SK-N-SH (cell line): Measurements from ENCODE around the gene FBXO2. TPM values are rescaled to one million over a fixed set of nuclear protein-coding genes. Genes with fewer than 3 reads are reported as not detected.

Experiments used
- CTCF ChIA-PET: fragments of 300-600, 350-600 bp; formaldehyde crosslinking; extraction: SDS; loops from one replicate; lab custom pipeline; 2021; lab: Yijun Ruan, JAX
- POLR2A ChIA-PET: fragments of 350-600 bp; sonication (Branson Sonifier 250); formaldehyde crosslinking; extraction: SDS; loops from one replicate; lab custom pipeline; 2020; ENCODE audit warnings: antibody characterized with exemption, inconsistent platforms; lab: Yijun Ruan, JAX
- DNase-seq: peaks from one replicate; pipeline ENCODE4 v3.0.0; 2012
- H2AFZ ChIP-seq: fragments of 200-600 bp; sonication (generic); 2 replicates; pipeline ENCODE4 v1.8.1; 2016; ENCODE audit warnings: antibody characterized with exemption, mild to moderate bottlenecking, low read depth
- H3F3A ChIP-seq: fragments of 200-600 bp; sonication (generic); replicated peaks from 2 replicates; pipeline ENCODE3; 2016; ENCODE audit warnings: antibody characterized with exemption, mild to moderate bottlenecking; ENCODE audit not compliant: insufficient read depth
- H3K27ac ChIP-seq, 2 experiments: fragments of 200-500 bp in 1 of 2; fragments of 200-600 bp in 1 of 2; sonication (Bioruptor generic) in 1 of 2; sonication (generic), shearing (Covaris generic) in 1 of 2; 2 replicates each; pipeline versions ENCODE4 v1.5.1 to v1.6.1; 2014 to 2016; ENCODE audit warnings: low read depth in 2 of 2, inconsistent platforms in 1 of 2, low read length in 1 of 2, mild to moderate bottlenecking in 1 of 2, mixed read lengths in 1 of 2
- H3K27me3 ChIP-seq: fragments of 200-600 bp; sonication (generic), shearing (Covaris generic); 2 replicates; pipeline ENCODE4 v1.6.1; 2016; ENCODE audit warnings: mixed run types; ENCODE audit not compliant: insufficient read depth
- H3K36me3 ChIP-seq, 2 experiments: fragments of 200-500 bp in 1 of 2; fragments of 200-600 bp in 1 of 2; sonication (Bioruptor generic) in 1 of 2; sonication (generic) in 1 of 2; replicated peaks in 1 of 2; 2 replicates each; pipeline versions ENCODE3 to v1.5.1; 2014 to 2016; ENCODE audit warnings: low read length in 1 of 2, mild to moderate bottlenecking in 1 of 2; ENCODE audit not compliant: insufficient read depth in 2 of 2, control insufficient read depth in 1 of 2
- H3K4me1 ChIP-seq, 2 experiments: fragments of 200-500 bp in 1 of 2; fragments of 200-600 bp in 1 of 2; sonication (Bioruptor generic) in 1 of 2; sonication (generic), shearing (Covaris generic) in 1 of 2; 2 replicates each; pipeline versions ENCODE4 v1.5.1 to v1.6.1; 2014 to 2016; ENCODE audit warnings: low read depth in 1 of 2, low read length in 1 of 2, mixed run types in 1 of 2; ENCODE audit not compliant: insufficient read depth in 2 of 2, control insufficient read depth in 1 of 2
- H3K4me2 ChIP-seq: fragments of 200-600 bp; sonication (generic), shearing (Covaris generic); 2 replicates; pipeline ENCODE4 v1.6.1; 2017; ENCODE audit warnings: mixed run types
- H3K4me3 ChIP-seq, 2 experiments: fragments of 200-500 bp in 1 of 2; fragments of 200-600 bp in 1 of 2; sonication (Bioruptor generic) in 1 of 2; sonication (generic), shearing (Covaris generic) in 1 of 2; 2 replicates each; pipeline versions ENCODE4 v1.5.1 to v1.8.1; 2014 to 2016; ENCODE audit warnings: low read depth in 2 of 2, inconsistent platforms in 1 of 2, low read length in 1 of 2, mild to moderate bottlenecking in 1 of 2, mixed read lengths in 1 of 2, moderate library complexity in 1 of 2
- H3K79me2 ChIP-seq: fragments of 200-600 bp; sonication (generic); 2 replicates; pipeline ENCODE4 v1.8.1; 2017; ENCODE audit warnings: mild to moderate bottlenecking; ENCODE audit not compliant: insufficient read depth
- H3K9ac ChIP-seq: fragments of 200-600 bp; sonication (generic); 2 replicates; pipeline ENCODE4 v1.6.1; 2017; ENCODE audit warnings: mixed run types
- H3K9me2 ChIP-seq: fragments of 200-600 bp; sonication (generic); 2 replicates; pipeline ENCODE4 v1.6.1; 2017; ENCODE audit warnings: mixed run types
- H3K9me3 ChIP-seq: fragments of 200-600 bp; sonication (generic); 2 replicates; pipeline ENCODE4 v1.6.1; 2017; ENCODE audit warnings: mixed run types, mild to moderate bottlenecking, moderate library complexity
- H4K20me1 ChIP-seq: fragments of 200-600 bp; sonication (generic); 2 replicates; pipeline ENCODE4 v1.6.1; 2017; ENCODE audit warnings: mild to moderate bottlenecking, mixed run types; ENCODE audit not compliant: insufficient read depth
- CTCF ChIP-seq: fragments of 200-600 bp; sonication (generic); IDR thresholded peaks from 2 replicates; pipeline ENCODE4 v1.6.1; 2017; ENCODE audit warnings: antibody characterized with exemption, mild to moderate bottlenecking, moderate library complexity
- ELF1 ChIP-seq: IDR thresholded peaks from 2 replicates; pipeline ENCODE4 v1.4.0; 2012
- EP300 ChIP-seq, 2 experiments: IDR thresholded peaks; 2 replicates each; pipeline versions ENCODE4 v1.4.0 to v1.6.1; 2012; ENCODE audit warnings: borderline replicate concordance in 1 of 2, low read depth in 1 of 2, low read length in 1 of 2
- EZH2phosphoT487 ChIP-seq: fragments of 200-600 bp; sonication (generic); IDR thresholded peaks from 2 replicates; pipeline ENCODE4 v1.6.1; 2017; ENCODE audit warnings: low read depth, mixed run types, mild to moderate bottlenecking, antibody characterized with exemption, moderate library complexity, borderline replicate concordance
- FOXM1 ChIP-seq: IDR thresholded peaks from 2 replicates; pipeline ENCODE4 v1.4.0; 2012; ENCODE audit warnings: low read depth, mild to moderate bottlenecking
- MAX ChIP-seq: IDR thresholded peaks from 2 replicates; pipeline ENCODE4 v1.4.0; 2012; ENCODE audit warnings: low read depth
- MEF2A ChIP-seq: IDR thresholded peaks from 2 replicates; pipeline ENCODE4 v1.4.0; 2012; ENCODE audit warnings: low read depth, borderline replicate concordance
- MXI1 ChIP-seq: IDR thresholded peaks from 2 replicates; pipeline ENCODE4 v1.6.1; 2012; ENCODE audit warnings: mild to moderate bottlenecking, low read depth, low read length, improper control_type of control experiment
- NFIC ChIP-seq: IDR thresholded peaks from 2 replicates; pipeline ENCODE4 v1.4.0; 2012; ENCODE audit warnings: borderline replicate concordance
- NRF1 ChIP-seq: IDR thresholded peaks from 2 replicates; pipeline ENCODE4 v1.6.1; 2012; ENCODE audit warnings: low read depth, mild to moderate bottlenecking, low read length
- PBX3 ChIP-seq: IDR thresholded peaks from 2 replicates; pipeline ENCODE4; 2012
- POLR2AphosphoS5 ChIP-seq: IDR thresholded peaks from 2 replicates; pipeline ENCODE4 v1.6.1; 2012; ENCODE audit warnings: low read depth, low read length
- RAD21 ChIP-seq: IDR thresholded peaks from 2 replicates; pipeline ENCODE4 v1.6.1; 2012; ENCODE audit warnings: mild to moderate bottlenecking, low read length
- RXRA ChIP-seq: IDR thresholded peaks from 2 replicates; pipeline ENCODE4 v1.4.0; 2012; ENCODE audit warnings: low read depth, mild to moderate bottlenecking, borderline replicate concordance
- SMC3 ChIP-seq: IDR thresholded peaks from 2 replicates; pipeline ENCODE4 v1.6.1; 2012; ENCODE audit warnings: low read depth, low read length, improper control_type of control experiment
- TEAD4 ChIP-seq: IDR thresholded peaks from 2 replicates; pipeline ENCODE4 v1.4.0; 2012; ENCODE audit warnings: mild to moderate bottlenecking, borderline replicate concordance; ENCODE audit not compliant: insufficient read depth
- USF2 ChIP-seq: fragments of 150-350 bp; IDR thresholded peaks from 2 replicates; pipeline ENCODE4 v1.6.1; 2017; ENCODE audit warnings: antibody characterized with exemption, low read length, low read depth, borderline replicate concordance
- WGBS: methylation state at CpG from one replicate; pipeline ENCODE4 v1.1.6; 2017; ENCODE audit warnings: low lambda C conversion rate; 5-methylcytosine and 5-hydroxymethylcytosine counted together
- polyA plus RNA-seq, 3 experiments: library from polyadenylated mRNA; depleted of rRNA; stranded (reverse); fragments of >200 nt; gene quantifications; 2 replicates each; pipeline ENCODE4 v1.2.3, GENCODE V29; 2012

Gene FBXO2
- polyA plus RNA-seq, 1 of the 3 experiments (the other 2 are of a cell fraction), result 21.7 TPM

GRCh38 chr1:11645670-11646265 is 8.5 kb downstream of the FBXO2 start:
- ChIA-PET CTCF (interaction anchor here (0.6 to 9.9 kb wide), 88 partner anchors 8 to 616 kb away, joined by 3 to 205 read pairs (median 4); partner anchors contain the start of genes AGTRAP, DISP3, FBXO2 and FBXO6), POLR2A (interaction anchor here (0.7 to 1.6 kb wide), 4 partner anchors 167 to 383 kb away, joined by 3 to 8 read pairs (median 3); partner anchors contain the start of genes DISP3, MTOR and UBIAD1)
- H3K4me3 ChIP-seq, result no peak overlapping the region
- H3F3A ChIP-seq, result no peaks in the 10 kb centered on the region
- WGBS, result 22% methylated on average over 7 of the region's 8 CpGs
- no peak overlapping the region for H3K27ac ChIP-seq
- H3K9me2 ChIP-seq, result no peaks in the 10 kb centered on the region
- H3K36me3 ChIP-seq, result no peaks in the 10 kb centered on the region
- H3K9ac ChIP-seq, result no peak overlapping the region
- no peak overlapping the region for H2AFZ ChIP-seq
- peak; percentile 83 for DNase-seq
- no peaks in the 10 kb centered on the region for H3K9me3 ChIP-seq
- no peaks in the 10 kb centered on the region for H3K27me3 ChIP-seq
- H4K20me1 ChIP-seq, result no peaks in the 10 kb centered on the region
- H3K79me2 ChIP-seq, result no peaks in the 10 kb centered on the region
- no peak overlapping the region for H3K4me2 ChIP-seq
- TF ChIP-seq RAD21, result peak; percentile 88
- no peak for TF ChIP-seq EP300 (IDR thresholded peaks at IDR 0.05; ENCODE audit: borderline replicate concordance in 1 of 2, low read depth in 1 of 2, low read length in 1 of 2)
- TF ChIP-seq EZH2phosphoT487, result no peak
- peak; percentile 75 for TF ChIP-seq SMC3
- peak; percentile 79 for TF ChIP-seq MXI1
- peak; percentile 83 for TF ChIP-seq CTCF
- H3K4me1 ChIP-seq, result peaks cover 0 to 9% of the 10 kb centered on the region in 2 experiments; a peak in 1 of 4 replicates

- Histone ChIP-seq H3F3A (no peaks in the 10 kb centered on the region), H3K9ac (no peak overlapping the region)
- no peak for DNase-seq
- TF ChIP-seq USF2 (no peak), NFIC (no peak), PBX3 (no peak), RXRA (no peak), TEAD4 (no peak), CTCF (no peak), FOXM1 (no peak), MEF2A (no peak), ELF1 (no peak), MAX (no peak), NRF1 (no peak), POLR2AphosphoS5 (no peak)
- TF ChIP-seq, all 33 proteins: peak for 0
- H3K4me2 ChIP-seq, result no peak overlapping the region
- H4K20me1 ChIP-seq, result no peaks in the 10 kb centered on the region
- ChIA-PET CTCF (interaction anchor here (0.7 to 9.9 kb wide), 66 partner anchors 9 to 615 kb away, joined by 3 to 205 read pairs (median 4); partner anchors contain the start of genes AGTRAP, DISP3, FBXO2 and FBXO6), POLR2A (interaction anchor here (0.6 to 1.6 kb wide), 5 partner anchors 140 to 382 kb away, joined by 3 to 8 read pairs (median 3); partner anchors contain the start of genes DISP3, MTOR and UBIAD1)
- no peak overlapping the region for H3K4me3 ChIP-seq
- WGBS, result 78% methylated on average over 5 of the region's 5 CpGs
- H3K27ac ChIP-seq, result no peak overlapping the region
- no peaks in the 10 kb centered on the region for H3K36me3 ChIP-seq
- peaks cover 0 to 5% of the 10 kb centered on the region in 2 experiments; a peak in 1 of 4 replicates for H3K4me1 ChIP-seq
- no peak overlapping the region for H2AFZ ChIP-seq
- H3K9me3 ChIP-seq, result no peaks in the 10 kb centered on the region
- H3K27me3 ChIP-seq, result no peaks in the 10 kb centered on the region
- no peaks in the 10 kb centered on the region for H3K79me2 ChIP-seq
- H3K9me2 ChIP-seq, result no peaks in the 10 kb centered on the region
Observed at GRCh38 chr1:11645270-11645669, 9.0 kb downstream of the FBXO2 start.
